Kidney (tissue), 14 donors: Measurements from ENCODE around the gene SPATA17. TPM values are rescaled to one million over a fixed set of nuclear protein-coding genes. Genes with fewer than 3 reads are reported as not detected.

Experiments used
- DNase-seq, 5 donors: peaks; one replicate each; pipeline ENCODE4 v3.0.0-alpha.2; 2013 to 2020
- FAIRE-seq: peaks from 2 replicates; lab custom pipeline; 2012; peaks lifted over from hg19 to GRCh38; lab: Jason Lieb, UNC
- H3K27ac ChIP-seq, 2 donors: one replicate each; pipeline ENCODE4 v1.7.0; 2013; ENCODE audit warnings: low read depth in 2 of 2, low read length in 2 of 2, inconsistent platforms in 1 of 2
- H3K27me3 ChIP-seq: one replicate; pipeline ENCODE4 v1.7.1; 2013; ENCODE audit warnings: low read length, inconsistent platforms; ENCODE audit not compliant: control insufficient read depth, insufficient read depth
- H3K36me3 ChIP-seq, 3 donors: one replicate each; pipeline versions ENCODE4 v1.7.0 to v1.7.1; 2013; ENCODE audit warnings: low read length in 3 of 3, control low read depth in 1 of 3, inconsistent platforms in 1 of 3; ENCODE audit not compliant: insufficient read depth in 3 of 3, control insufficient read depth in 2 of 3
- H3K4me1 ChIP-seq, 3 donors: one replicate each; pipeline versions ENCODE4 v1.7.0 to v1.7.1; 2013; ENCODE audit warnings: low read length in 3 of 3, inconsistent platforms in 1 of 3, low read depth in 1 of 3; ENCODE audit not compliant: control insufficient read depth in 2 of 3, insufficient read depth in 2 of 3
- H3K4me3 ChIP-seq, 3 donors: one replicate each; pipeline versions ENCODE4 v1.7.0 to v1.8.1; 2013; ENCODE audit warnings: low read length in 3 of 3, control low read depth in 1 of 3, inconsistent platforms in 1 of 3
- H3K9ac ChIP-seq, 3 donors: one replicate each; pipeline versions ENCODE4 v1.7.0 to v1.7.1; 2013; ENCODE audit warnings: low read length in 3 of 3, control low read depth in 1 of 3, inconsistent platforms in 1 of 3
- H3K9me3 ChIP-seq, 3 donors: one replicate each; pipeline versions ENCODE4 v1.7.0 to v1.7.1; 2013; ENCODE audit warnings: low read length in 3 of 3, control low read depth in 1 of 3, inconsistent platforms in 1 of 3; ENCODE audit not compliant: control insufficient read depth in 2 of 3, insufficient read depth in 1 of 3
- CTCF ChIP-seq: IDR thresholded peaks from 3 replicates; pipeline ENCODE4 v1.5.1; 2012; ENCODE audit warnings: mild to moderate bottlenecking, moderate library complexity, borderline replicate concordance; ENCODE audit not compliant: insufficient read depth; ENCODE audit errors: extremely low read depth
- intact Hi-C: fragments of 100-400 bp; cut with DNase I; formaldehyde crosslinking; loops from one replicate; pipeline ENCODE4 v1.11.1; 2022
- polyA plus RNA-seq: library from polyadenylated mRNA; stranded (reverse); fragments of 350-450 nt; fragmentation: Illumina TruSeq; extraction: RNeasy Lipid Tissue Mini Kit (QIAGEN cat#74804); gene quantifications from one replicate; pipeline ENCODE4 v1.2.3, GENCODE V29; 2014; ENCODE audit warnings: low read depth, low replicate concordance; ENCODE audit not compliant: insufficient read depth
- total RNA-seq: library from RNA; stranded (reverse); fragmentation: NEBNext Ultra II Directional; extraction: Animal tissue kit (Norgen Biotek cat#: 25700); gene quantifications from one replicate; pipeline ENCODE4 v1.2.1, GENCODE V29; 2021
- donor health status: control.
- donor health status: control.
- donor health status: control.
- donor health status: control.
- donor health status: control.
- donor health status: DM: yes; HTN: yes; CAD: no.
- donor health status: Normal renal cell carcinoma (clear cell type).

The SPATA17 gene
- total and polyA plus RNA-seq, 2 donors from 2014 or later: 5.7 to 7.1 TPM

DNA sequence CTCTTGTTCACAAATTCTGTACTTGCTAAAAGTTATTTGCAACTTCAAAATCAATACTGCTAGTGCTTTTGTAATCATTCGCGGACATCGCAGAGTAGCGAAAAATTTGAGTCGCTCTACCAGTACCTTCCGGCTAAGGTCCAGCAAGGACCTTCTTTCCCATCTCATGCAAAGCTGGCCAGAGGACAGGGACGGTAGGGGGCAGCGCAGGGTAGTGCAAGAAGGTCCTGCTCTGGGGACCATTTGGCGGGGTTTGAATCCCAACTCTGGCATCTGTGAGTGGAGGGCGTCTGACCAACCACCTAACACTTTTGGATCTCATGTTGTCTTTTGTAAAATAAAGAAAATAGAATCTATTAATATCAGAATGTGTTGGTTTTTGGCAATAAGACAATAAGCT, 258.3 kb downstream of the SPATA17 start:
- H3K9ac ChIP-seq: no peak overlapping the region
- FAIRE-seq (no peak), DNase-seq (peak in 2 of 5 donors; percentile 12 to 17)
- no peak overlapping the region for H3K27ac ChIP-seq
- no peaks in the 10 kb centered on the region for H3K9me3 ChIP-seq
- H3K36me3 ChIP-seq: no peaks in the 10 kb centered on the region
- no peak for TF ChIP-seq CTCF
- H3K4me1 ChIP-seq: no peaks in the 10 kb centered on the region
- H3K27me3 ChIP-seq: no peaks in the 10 kb centered on the region
- no peak overlapping the region for H3K4me3 ChIP-seq
- intact Hi-C loops: no loop called here

GRCh38 chr1:217891966-217892365, 260.8 kb downstream of the SPATA17 start:
- intact Hi-C loops: no loop called here
- H3K4me3 ChIP-seq: no peak overlapping the region
- no peak for TF ChIP-seq CTCF

GRCh38 chr1:217892750-217893149, 261.6 kb downstream of the SPATA17 start:
- H3K4me3 ChIP-seq: no peak overlapping the region
- FAIRE-seq (no peak), DNase-seq (no peak)
- no peak for TF ChIP-seq CTCF
- H3K9me3 ChIP-seq: no peaks in the 10 kb centered on the region
- H3K4me1 ChIP-seq: no peaks in the 10 kb centered on the region
- no peak overlapping the region for H3K27ac ChIP-seq
- intact Hi-C loops: no loop called here
- no peak overlapping the region for H3K9ac ChIP-seq
- H3K27me3 ChIP-seq: no peaks in the 10 kb centered on the region
- no peaks in the 10 kb centered on the region for H3K36me3 ChIP-seq

More at GRCh38 chr1:217891966-217892365, 260.8 kb downstream of the SPATA17 start:
- no peak for FAIRE-seq
- no peak for DNase-seq
- Histone ChIP-seq H3K27me3 (no peaks in the 10 kb centered on the region), H3K9ac (no peak overlapping the region), H3K4me1 (no peaks in the 10 kb centered on the region), H3K9me3 (no peaks in the 10 kb centered on the region), H3K27ac (no peak overlapping the region), H3K36me3 (no peaks in the 10 kb centered on the region)

DNA sequence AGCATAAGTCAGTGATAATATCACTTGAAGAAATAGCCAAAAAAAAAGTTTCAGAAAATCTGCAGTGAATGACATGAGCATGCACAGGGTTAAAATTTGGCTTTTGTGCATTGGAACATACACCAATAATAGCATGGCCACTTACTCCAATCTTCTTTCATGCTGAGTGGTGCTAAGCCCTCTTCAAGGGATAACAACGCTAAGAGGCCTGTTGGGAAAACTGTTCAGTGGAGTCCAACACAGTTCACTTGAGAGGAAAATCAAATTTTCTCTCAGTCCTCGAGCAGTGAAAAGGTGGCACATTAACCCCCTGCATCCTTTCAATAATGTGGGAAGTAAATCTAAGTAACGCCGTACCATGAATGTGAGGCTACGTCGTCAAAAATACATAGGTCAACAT, 264.7 kb downstream of the SPATA17 start:
- intact Hi-C loops: no loop called here
- H3K27me3 ChIP-seq: no peaks in the 10 kb centered on the region
- H3K4me1 ChIP-seq: no peaks in the 10 kb centered on the region
- TF ChIP-seq CTCF: no peak
- no peaks in the 10 kb centered on the region for H3K9me3 ChIP-seq
- DNase-seq (no peak), FAIRE-seq (no peak)
- H3K9ac ChIP-seq: no peak overlapping the region
- no peak overlapping the region for H3K27ac ChIP-seq
- no peaks in the 10 kb centered on the region for H3K36me3 ChIP-seq
- H3K4me3 ChIP-seq: no peak overlapping the region
